T-helper 2 cell treated with Interferon-gamma antibody and Interleukin-4, amounts not matched to agents 5 μg/mL and 100 μg/mL, for 36 hours (primary cell): ENCODE results near the gene RPL22.

Experiments used
- DNase-seq: peaks from one replicate; pipeline ENCODE4 v3.0.0; 2021; ENCODE audit warnings: low spot score
- H3K27ac Mint-ChIP-seq: one replicate; pipeline ENCODE4 v1.8.0; 2021; ENCODE audit warnings: mild to moderate bottlenecking, mixed read lengths
- H3K27me3 Mint-ChIP-seq: one replicate; pipeline ENCODE4 v1.8.0; 2021; ENCODE audit warnings: low read depth, mixed read lengths
- H3K36me3 Mint-ChIP-seq: one replicate; pipeline ENCODE4 v1.8.0; 2021; ENCODE audit warnings: low read depth, mixed read lengths
- H3K4me1 Mint-ChIP-seq: one replicate; pipeline ENCODE4 v1.8.0; 2021; ENCODE audit warnings: low read depth, mixed read lengths
- H3K4me3 Mint-ChIP-seq: one replicate; pipeline ENCODE4 v1.8.0; 2022; ENCODE audit warnings: mild to moderate bottlenecking, moderate library complexity, mixed read lengths
- H3K9me3 Mint-ChIP-seq: one replicate; pipeline ENCODE4 v1.8.0; 2021; ENCODE audit warnings: mixed read lengths

RPL22 gene

DNA sequence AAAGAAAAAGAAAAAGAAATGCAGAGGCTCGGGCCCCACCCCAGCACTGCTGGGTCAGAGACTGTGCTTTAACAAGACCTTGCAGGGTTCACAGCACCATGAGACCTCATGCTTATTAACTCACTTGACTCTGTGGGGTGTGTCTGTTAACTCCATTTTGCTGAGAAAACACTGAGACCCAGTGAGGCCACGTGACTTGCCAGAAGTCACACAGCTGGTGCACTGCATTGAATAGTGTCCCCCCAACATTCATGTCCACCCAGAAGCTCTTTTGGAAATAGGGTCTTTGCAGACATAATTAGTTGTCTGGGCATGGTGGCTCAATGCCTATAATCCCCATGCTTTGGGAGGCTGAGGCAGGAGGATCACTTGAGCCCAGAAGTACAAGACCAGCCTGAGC lies 59.0 kb downstream of the RPL22 start:
- peaks cover 7% of the 10 kb centered on the region for H3K27me3 Mint-ChIP-seq
- no peaks in the 10 kb centered on the region for H3K36me3 Mint-ChIP-seq
- H3K9me3 Mint-ChIP-seq = no peaks in the 10 kb centered on the region
- DNase-seq = no peak
- H3K27ac Mint-ChIP-seq = no peak overlapping the region
- no peaks in the 10 kb centered on the region for H3K4me1 Mint-ChIP-seq
- H3K4me3 Mint-ChIP-seq = no peak overlapping the region

DNA sequence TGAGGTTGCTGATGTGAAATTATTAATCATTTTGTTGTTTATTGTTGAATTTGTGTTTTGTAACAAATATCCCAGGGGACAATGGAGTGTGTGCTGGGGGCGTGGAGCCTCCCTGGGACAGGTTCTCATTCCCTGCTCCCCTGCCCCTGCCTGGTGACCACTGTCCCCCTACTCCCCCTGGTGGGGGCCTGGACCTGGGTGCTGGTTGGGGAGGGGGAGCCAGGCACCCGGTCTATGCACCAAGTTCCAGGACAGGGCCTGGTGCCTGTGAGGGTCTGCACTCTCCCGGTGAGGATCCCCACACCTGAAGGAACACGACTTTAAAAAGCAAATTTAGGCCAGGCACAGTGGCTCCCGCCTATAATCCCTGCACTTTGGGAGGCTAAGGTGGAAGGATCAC lies 61.6 kb downstream of the RPL22 start:
- Mint-ChIP-seq H3K9me3 (no peaks in the 10 kb centered on the region), H3K36me3 (no peaks in the 10 kb centered on the region), H3K4me3 (no peak overlapping the region), H3K27me3 (peaks cover 7% of the 10 kb centered on the region), H3K4me1 (no peaks in the 10 kb centered on the region), H3K27ac (no peak overlapping the region)
- no peak for DNase-seq

DNA sequence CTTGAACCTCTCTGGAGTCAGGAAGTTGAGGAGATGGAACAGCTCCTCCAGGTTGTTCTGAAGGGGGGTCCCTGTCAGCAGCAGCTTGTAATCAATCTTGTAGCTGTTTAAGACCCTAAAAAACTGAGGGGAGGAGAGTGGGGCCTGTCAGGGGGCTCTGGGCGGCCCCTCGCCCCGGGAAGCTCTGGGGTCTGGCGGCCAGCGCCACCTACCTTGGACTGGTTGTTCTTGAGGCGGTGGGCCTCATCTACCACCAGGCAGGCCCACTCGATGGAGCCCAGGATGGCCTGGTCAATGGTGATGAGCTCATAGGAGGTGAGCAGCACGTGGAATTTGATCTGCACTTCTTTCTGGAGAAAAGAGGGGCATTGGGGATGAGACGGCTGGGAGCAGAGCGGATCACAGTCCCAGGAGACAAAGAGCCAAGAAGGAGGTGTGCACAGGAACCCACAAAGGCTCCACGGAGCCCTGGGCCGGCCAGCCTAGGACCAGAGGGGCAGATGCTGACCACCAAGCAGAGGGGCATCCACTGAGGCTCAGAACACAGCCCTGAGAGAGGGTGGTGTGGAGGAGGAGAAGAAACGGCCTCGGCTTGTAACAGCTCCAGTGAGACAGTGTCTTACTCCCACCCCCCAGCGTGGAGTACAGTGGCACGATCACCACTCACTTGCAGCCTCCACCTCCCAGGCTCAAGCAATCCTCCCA lies 62.7 kb downstream of the RPL22 start:
- H3K36me3 Mint-ChIP-seq = no peaks in the 10 kb centered on the region
- no peaks in the 10 kb centered on the region for H3K4me1 Mint-ChIP-seq
- no peak for DNase-seq
- no peak overlapping the region for H3K27ac Mint-ChIP-seq
- H3K4me3 Mint-ChIP-seq = no peak overlapping the region
- H3K27me3 Mint-ChIP-seq = peaks cover 7% of the 10 kb centered on the region
- H3K9me3 Mint-ChIP-seq = peaks cover 3% of the 10 kb centered on the region
